ENCODE measurements around the gene GPN2. TPM values are rescaled to one million over a fixed set of nuclear protein-coding genes. Genes with fewer than 3 reads are reported as not detected.
A peak's percentile ranks its signal among the peaks of the same experiment; 100 is the strongest.

Gene GPN2
- total RNA-seq: 36.0 and 43.1 TPM in 2 replicates

GRCh38 chr1:26889551-26890466, at the start of gene GPN2:
Gene GPN2, minus strand, starts transcription at chr1:26890283. Its CDS starts 187 bp downstream, at chr1:26890096.
- peak within 1 kb of the TSS; percentile 96 for H3K27ac Mint-ChIP-seq
- intact Hi-C loops (cut with micrococcal nuclease): no loop called here
- peak within 1 kb of the TSS; percentile 99 for H3K4me3 Mint-ChIP-seq (ENCODE audit: low read depth)
- H3K4me1 Mint-ChIP-seq (ENCODE audit: low read depth): peaks cover 27% of the 10 kb centered on the region
- H3K36me3 Mint-ChIP-seq (ENCODE audit: low read depth): peaks cover 65% of the 10 kb centered on the region
- DNase-seq (ENCODE audit: low spot score): peak; percentile 78
- H3K9me3 Mint-ChIP-seq: no peaks in the 10 kb centered on the region
- H3K27me3 Mint-ChIP-seq (ENCODE audit: low read depth): no peaks in the 10 kb centered on the region

- Mint-ChIP-seq H3K9me3 (no peaks in the 10 kb centered on the region), H3K36me3 (ENCODE audit: low read depth) (peaks cover 57% of the 10 kb centered on the region), H3K27ac (no peak overlapping the region), H3K4me3 (ENCODE audit: low read depth) (no peak overlapping the region), H3K4me1 (ENCODE audit: low read depth) (no peaks in the 10 kb centered on the region), H3K27me3 (ENCODE audit: low read depth) (no peaks in the 10 kb centered on the region)
- no peak for DNase-seq (ENCODE audit: low spot score)
- intact Hi-C loops (cut with micrococcal nuclease): no loop called here
Observed at GRCh38 chr1:26938659-26939025, 48.6 kb upstream of the GPN2 start.

GRCh38 chr1:26938004-26938658, 48.0 kb upstream of the GPN2 start:
- no peaks in the 10 kb centered on the region for H3K27me3 Mint-ChIP-seq (ENCODE audit: low read depth)
- no peak for DNase-seq (ENCODE audit: low spot score)
- H3K4me1 Mint-ChIP-seq (ENCODE audit: low read depth): no peaks in the 10 kb centered on the region
- H3K27ac Mint-ChIP-seq: no peak overlapping the region
- intact Hi-C loops (cut with micrococcal nuclease): no loop called here
- H3K9me3 Mint-ChIP-seq: no peaks in the 10 kb centered on the region
- H3K4me3 Mint-ChIP-seq (ENCODE audit: low read depth): no peak overlapping the region
- H3K36me3 Mint-ChIP-seq (ENCODE audit: low read depth): peaks cover 55% of the 10 kb centered on the region

GRCh38 chr1:26936823-26937222, 46.7 kb upstream of the GPN2 start:
- intact Hi-C loops (cut with micrococcal nuclease): no loop called here
- Mint-ChIP-seq H3K4me1 (ENCODE audit: low read depth) (no peaks in the 10 kb centered on the region), H3K27ac (no peak overlapping the region), H3K27me3 (ENCODE audit: low read depth) (no peaks in the 10 kb centered on the region), H3K4me3 (ENCODE audit: low read depth) (no peak overlapping the region), H3K36me3 (ENCODE audit: low read depth) (peaks cover 52% of the 10 kb centered on the region), H3K9me3 (no peaks in the 10 kb centered on the region)
- no peak for DNase-seq (ENCODE audit: low spot score)

- peaks cover 54% of the 10 kb centered on the region for H3K36me3 Mint-ChIP-seq (ENCODE audit: low read depth)
- no peaks in the 10 kb centered on the region for H3K4me1 Mint-ChIP-seq (ENCODE audit: low read depth)
- H3K27me3 Mint-ChIP-seq (ENCODE audit: low read depth): no peaks in the 10 kb centered on the region
- intact Hi-C loops (cut with micrococcal nuclease): no loop called here
- no peak overlapping the region for H3K27ac Mint-ChIP-seq
- H3K9me3 Mint-ChIP-seq: no peaks in the 10 kb centered on the region
- H3K4me3 Mint-ChIP-seq (ENCODE audit: low read depth): no peak overlapping the region
- DNase-seq (ENCODE audit: low spot score): no peak
Observed at GRCh38 chr1:26932531-26932930, 42.4 kb upstream of the GPN2 start.

- H3K9me3 Mint-ChIP-seq: no peaks in the 10 kb centered on the region
- peaks cover 31% of the 10 kb centered on the region for H3K4me1 Mint-ChIP-seq (ENCODE audit: low read depth)
- peaks cover 59% of the 10 kb centered on the region for H3K36me3 Mint-ChIP-seq (ENCODE audit: low read depth)
- H3K4me3 Mint-ChIP-seq (ENCODE audit: low read depth): peak overlapping the region; percentile 94
- peak overlapping the region; percentile 5 for H3K27ac Mint-ChIP-seq
- DNase-seq (ENCODE audit: low spot score): no peak
- no peaks in the 10 kb centered on the region for H3K27me3 Mint-ChIP-seq (ENCODE audit: low read depth)
- intact Hi-C loops (cut with micrococcal nuclease): no loop called here
Observed at GRCh38 chr1:26923711-26924110, 33.6 kb upstream of the GPN2 start.

- Mint-ChIP-seq H3K27ac (peak overlapping the region; percentile 89), H3K9me3 (no peaks in the 10 kb centered on the region), H3K36me3 (ENCODE audit: low read depth) (peaks cover 51% of the 10 kb centered on the region), H3K27me3 (ENCODE audit: low read depth) (no peaks in the 10 kb centered on the region), H3K4me1 (ENCODE audit: low read depth) (peaks cover 31% of the 10 kb centered on the region), H3K4me3 (ENCODE audit: low read depth) (peak overlapping the region; percentile 94)
- DNase-seq (ENCODE audit: low spot score): no peak
- intact Hi-C loops (cut with micrococcal nuclease): no loop called here
Observed at GRCh38 chr1:26922901-26923300, 32.8 kb upstream of the GPN2 start.

GRCh38 chr1:26922431-26922729, 32.3 kb upstream of the GPN2 start:
- Mint-ChIP-seq H3K4me1 (ENCODE audit: low read depth) (peaks cover 31% of the 10 kb centered on the region), H3K36me3 (ENCODE audit: low read depth) (peaks cover 46% of the 10 kb centered on the region), H3K4me3 (ENCODE audit: low read depth) (peak overlapping the region; percentile 94), H3K27me3 (ENCODE audit: low read depth) (no peaks in the 10 kb centered on the region), H3K9me3 (no peaks in the 10 kb centered on the region), H3K27ac (peak overlapping the region; percentile 89)
- intact Hi-C loops (cut with micrococcal nuclease): no loop called here
- no peak for DNase-seq (ENCODE audit: low spot score)

- Mint-ChIP-seq H3K27me3 (ENCODE audit: low read depth) (no peaks in the 10 kb centered on the region), H3K4me1 (ENCODE audit: low read depth) (peaks cover 28% of the 10 kb centered on the region), H3K27ac (peak within 1 kb of the TSS; percentile 95), H3K9me3 (no peaks in the 10 kb centered on the region), H3K4me3 (ENCODE audit: low read depth) (peak within 1 kb of the TSS; percentile 94), H3K36me3 (ENCODE audit: low read depth) (peaks cover 40% of the 10 kb centered on the region)
- intact Hi-C loops (cut with micrococcal nuclease): loop anchor here (1.0 kb wide), 1 partner anchor 21 kb away; the partner anchor contains the start of gene GPATCH3
- DNase-seq (ENCODE audit: low spot score): peak; percentile 97
Observed at GRCh38 chr1:26921540-26922430, 31.7 kb upstream of the GPN2 start, which contains the start of gene NUDC. Gene NUDC, plus strand, starts transcription at chr1:26921743. Its CDS starts 106 bp downstream, at chr1:26921849.

GRCh38 chr1:26921126-26921539, 31.1 kb upstream of the GPN2 start:
- H3K4me1 Mint-ChIP-seq (ENCODE audit: low read depth): peaks cover 27% of the 10 kb centered on the region
- H3K4me3 Mint-ChIP-seq (ENCODE audit: low read depth): peak overlapping the region; percentile 94

GRCh38 chr1:26915204-26915842, 25.2 kb upstream of the GPN2 start:
- no peak for DNase-seq (ENCODE audit: low spot score)
- no peaks in the 10 kb centered on the region for H3K36me3 Mint-ChIP-seq (ENCODE audit: low read depth)
- H3K27ac Mint-ChIP-seq: no peak overlapping the region
- intact Hi-C loops (cut with micrococcal nuclease): no loop called here
- no peaks in the 10 kb centered on the region for H3K9me3 Mint-ChIP-seq
- H3K4me3 Mint-ChIP-seq (ENCODE audit: low read depth): no peak overlapping the region
- peaks cover 2% of the 10 kb centered on the region for H3K4me1 Mint-ChIP-seq (ENCODE audit: low read depth)
- H3K27me3 Mint-ChIP-seq (ENCODE audit: low read depth): no peaks in the 10 kb centered on the region

More at GRCh38 chr1:26921126-26921539, 31.1 kb upstream of the GPN2 start:
- Mint-ChIP-seq H3K9me3 (no peaks in the 10 kb centered on the region), H3K27ac (peak overlapping the region; percentile 95), H3K27me3 (ENCODE audit: low read depth) (no peaks in the 10 kb centered on the region), H3K36me3 (ENCODE audit: low read depth) (peaks cover 33% of the 10 kb centered on the region)
- no peak for DNase-seq (ENCODE audit: low spot score)
- intact Hi-C loops (cut with micrococcal nuclease): loop anchor here (1.0 kb wide), 1 partner anchor 21 kb away; the partner anchor contains the start of gene GPATCH3
